GM12892 (cell line): ENCODE results near the gene CIC.

Source experiments
- DNase-seq: peaks from one replicate; pipeline ENCODE4 v3.0.0; 2011; ENCODE audit not compliant: insufficient read length
- FAIRE-seq: peaks from 2 replicates; lab custom pipeline; 2011; peaks lifted over from hg19 to GRCh38; lab: Jason Lieb, UNC
- POLR2A ChIP-seq: IDR thresholded peaks from 2 replicates; pipeline ENCODE4 v1.6.1; 2011; ENCODE audit warnings: low read depth, low read length, control low read depth
- POLR2AphosphoS5 ChIP-seq: IDR thresholded peaks from 2 replicates; pipeline ENCODE4 v1.6.1; 2011; ENCODE audit warnings: low read depth, low read length, control low read depth
- TAF1 ChIP-seq: IDR thresholded peaks from 2 replicates; pipeline ENCODE4 v1.6.1; 2011; ENCODE audit warnings: low read depth, mild to moderate bottlenecking, control low read depth, low read length, borderline replicate concordance

CIC gene

DNA sequence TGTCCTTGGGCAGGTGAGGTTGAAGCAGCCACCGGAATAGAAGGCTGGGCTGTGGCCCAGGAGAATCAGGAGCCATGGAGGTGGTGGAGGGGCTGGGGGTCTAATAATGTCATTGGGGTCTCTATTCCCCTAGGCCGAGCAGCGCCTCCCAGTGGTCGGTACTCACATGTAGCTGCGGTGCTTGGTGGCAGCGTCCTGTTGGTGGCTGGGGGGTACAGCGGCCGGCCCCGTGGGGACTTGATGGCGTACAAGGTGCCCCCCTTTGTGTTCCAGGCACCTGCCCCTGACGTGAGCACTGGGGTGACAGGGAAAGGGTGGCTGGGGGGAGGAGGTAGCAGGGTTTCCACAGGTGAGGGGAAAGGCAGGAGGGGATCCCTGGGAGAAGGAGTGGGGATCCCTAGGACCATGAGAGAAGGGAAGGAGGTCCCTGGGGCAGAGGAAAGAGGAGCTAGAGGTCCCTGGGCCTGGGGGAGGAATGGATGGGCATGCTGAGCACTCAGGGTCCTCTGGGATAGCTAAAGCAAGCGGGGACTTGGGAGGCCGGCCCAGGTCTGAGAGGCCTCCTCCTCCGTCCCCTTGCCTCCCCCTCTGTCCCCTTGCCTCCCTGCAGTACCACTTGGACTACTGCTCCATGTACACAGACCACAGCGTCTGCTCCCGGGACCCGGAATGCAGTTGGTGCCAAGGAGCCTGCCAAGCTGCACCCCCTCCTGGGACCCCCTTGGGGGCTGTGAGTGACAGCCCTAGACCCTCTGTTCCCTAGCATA is 74.5 kb downstream of the CIC start:
- TF ChIP-seq POLR2AphosphoS5, result no peak
- TF ChIP-seq POLR2A, result no peak
- TF ChIP-seq TAF1, result no peak
- no peak for DNase-seq
- no peak for FAIRE-seq

DNA sequence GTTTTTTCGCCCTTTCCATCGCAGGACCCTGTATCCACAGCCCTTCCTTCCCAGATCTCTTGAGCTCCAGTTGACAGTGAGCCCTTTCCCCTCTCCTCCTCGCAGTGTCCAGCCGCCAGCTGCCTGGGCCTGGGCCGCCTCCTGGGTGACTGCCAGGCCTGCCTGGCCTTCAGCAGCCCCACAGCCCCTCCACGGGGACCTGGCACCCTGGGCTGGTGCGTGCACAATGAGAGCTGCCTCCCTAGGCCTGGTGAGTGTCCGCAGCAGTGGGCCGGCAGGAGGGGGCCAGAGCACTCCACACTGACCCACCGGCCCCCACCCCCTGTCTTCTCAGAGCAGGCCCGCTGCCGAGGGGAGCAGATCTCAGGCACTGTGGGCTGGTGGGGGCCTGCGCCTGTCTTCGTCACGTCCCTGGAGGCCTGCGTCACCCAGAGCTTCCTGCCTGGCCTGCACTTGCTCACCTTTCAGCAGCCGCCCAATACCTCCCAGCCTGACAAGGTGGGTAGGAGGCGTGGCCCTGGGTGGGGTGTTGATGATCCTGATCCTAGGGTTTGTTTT is 75.4 kb downstream of the CIC start:
- DNase-seq, result no peak
- no peak for TF ChIP-seq POLR2AphosphoS5
- no peak for TF ChIP-seq TAF1
- no peak for TF ChIP-seq POLR2A
- FAIRE-seq, result no peak
